ENCODE measurements around the gene PEX5L. TPM values are rescaled to one million over a fixed set of nuclear protein-coding genes. Genes with fewer than 3 reads are reported as not detected.

The PEX5L gene
- total and polyA plus RNA-seq, 2 experiments from 2014 or later = 6.3 to 7.0 TPM

DNA sequence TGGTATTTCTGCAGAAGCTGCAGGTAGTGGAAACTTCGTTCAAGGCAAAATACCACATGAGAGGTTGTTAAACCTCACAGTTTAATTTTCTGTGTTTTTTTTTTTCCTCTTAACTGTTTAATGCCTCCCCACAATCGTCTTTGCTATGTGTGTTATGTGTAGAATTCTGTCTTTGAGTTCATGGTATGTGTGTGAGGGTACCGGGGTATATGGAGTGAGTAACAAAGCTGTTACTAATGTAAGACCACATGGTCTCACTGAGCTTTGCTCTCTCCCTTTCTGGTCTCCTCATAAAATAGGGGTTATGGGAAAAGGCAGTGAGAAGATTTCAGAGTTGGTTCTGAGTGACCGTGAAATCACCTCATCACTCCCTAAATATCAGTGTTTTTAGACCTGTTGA lies 240.3 kb downstream of the PEX5L start (continued):
- TF ChIP-seq, protein P1, sequence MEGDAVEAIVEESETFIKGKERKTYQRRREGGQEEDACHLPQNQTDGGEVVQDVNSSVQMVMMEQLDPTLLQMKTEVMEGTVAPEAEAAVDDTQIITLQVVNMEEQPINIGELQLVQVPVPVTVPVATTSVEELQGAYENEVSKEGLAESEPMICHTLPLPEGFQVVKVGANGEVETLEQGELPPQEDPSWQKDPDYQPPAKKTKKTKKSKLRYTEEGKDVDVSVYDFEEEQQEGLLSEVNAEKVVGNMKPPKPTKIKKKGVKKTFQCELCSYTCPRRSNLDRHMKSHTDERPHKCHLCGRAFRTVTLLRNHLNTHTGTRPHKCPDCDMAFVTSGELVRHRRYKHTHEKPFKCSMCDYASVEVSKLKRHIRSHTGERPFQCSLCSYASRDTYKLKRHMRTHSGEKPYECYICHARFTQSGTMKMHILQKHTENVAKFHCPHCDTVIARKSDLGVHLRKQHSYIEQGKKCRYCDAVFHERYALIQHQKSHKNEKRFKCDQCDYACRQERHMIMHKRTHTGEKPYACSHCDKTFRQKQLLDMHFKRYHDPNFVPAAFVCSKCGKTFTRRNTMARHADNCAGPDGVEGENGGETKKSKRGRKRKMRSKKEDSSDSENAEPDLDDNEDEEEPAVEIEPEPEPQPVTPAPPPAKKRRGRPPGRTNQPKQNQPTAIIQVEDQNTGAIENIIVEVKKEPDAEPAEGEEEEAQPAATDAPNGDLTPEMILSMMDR (conservative IDR thresholded peaks at IDR 0.05; ENCODE audit: low read depth in 2 of 2) = no peak
- no peak for TF ChIP-seq STAT1 (IDR thresholded peaks at IDR 0.05; ENCODE audit: unreplicated experiment)

DNA sequence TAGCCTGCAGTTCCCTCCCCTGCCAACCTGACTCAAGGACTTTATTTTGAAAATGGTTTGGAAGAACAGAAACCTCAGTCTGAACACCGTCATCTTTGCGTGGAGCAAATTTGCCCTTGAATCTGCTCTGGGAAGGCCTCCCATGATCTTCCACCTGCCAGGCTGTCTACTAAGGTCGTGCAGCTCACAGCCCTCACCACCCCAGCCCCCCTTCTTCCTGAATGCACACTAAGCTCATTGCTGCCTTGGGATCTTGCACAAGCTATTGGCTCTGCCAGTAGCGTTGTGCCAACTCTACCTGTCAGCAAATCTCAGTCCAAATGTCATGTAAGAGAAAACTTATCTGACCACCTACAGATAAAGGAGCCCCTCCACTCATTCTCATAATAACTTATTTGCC lies 242.4 kb downstream of the PEX5L start:
- Histone ChIP-seq H3K36me3 (ENCODE audit: insufficient read depth) (no peaks in the 10 kb centered on the region), H4K20me1 (replicated peaks; ENCODE audit: insufficient read depth) (no peaks in the 10 kb centered on the region; the same call in 1 of the 2 replicates), H3K9me2 (ENCODE audit: insufficient read depth) (0 out of 2 replicates have a peak, but pooled peaks cover 7% of the 10 kb centered on the region), H3K4me1 (ENCODE audit: insufficient read depth) (peaks cover 2% of the 10 kb centered on the region; the same call in 1 of the 2 replicates), H3K4me2 (no peak overlapping the region), H3K4me3 (no peak overlapping the region), H2AFZ (no peak overlapping the region), H3F3A (replicated peaks; ENCODE audit: low read depth) (no peaks in the 10 kb centered on the region), H3K79me2 (replicated peaks; ENCODE audit: insufficient read depth) (no peaks in the 10 kb centered on the region), H3K27me3 (ENCODE audit: insufficient read depth) (no peaks in the 10 kb centered on the region), H3K27ac (ENCODE audit: low read depth) (no peak overlapping the region)
- DNase-seq (ENCODE audit: low spot score) = no peak
- H3K36me3 Mint-ChIP-seq (ENCODE audit: low read depth) = peaks cover 4% of the 10 kb centered on the region; the same call in 1 of the 3 replicates
- TF ChIP-seq EZH2phosphoT487 (IDR thresholded peaks at IDR 0.05; ENCODE audit: unreplicated experiment) = no peak
- no peak overlapping the region for H3K27ac Mint-ChIP-seq
- peak; percentile 54; the same call in 2 of the 3 replicates for ATAC-seq
- H3K4me1 Mint-ChIP-seq = no peaks in the 10 kb centered on the region; the same call in 2 of the 3 replicates
- H3K27me3 Mint-ChIP-seq (ENCODE audit: insufficient read depth, low read depth, poor library complexity) = peaks cover 4% of the 10 kb centered on the region
- no peak overlapping the region for H3K4me3 Mint-ChIP-seq
- no peaks in the 10 kb centered on the region for H3K9me3 Mint-ChIP-seq

DNA sequence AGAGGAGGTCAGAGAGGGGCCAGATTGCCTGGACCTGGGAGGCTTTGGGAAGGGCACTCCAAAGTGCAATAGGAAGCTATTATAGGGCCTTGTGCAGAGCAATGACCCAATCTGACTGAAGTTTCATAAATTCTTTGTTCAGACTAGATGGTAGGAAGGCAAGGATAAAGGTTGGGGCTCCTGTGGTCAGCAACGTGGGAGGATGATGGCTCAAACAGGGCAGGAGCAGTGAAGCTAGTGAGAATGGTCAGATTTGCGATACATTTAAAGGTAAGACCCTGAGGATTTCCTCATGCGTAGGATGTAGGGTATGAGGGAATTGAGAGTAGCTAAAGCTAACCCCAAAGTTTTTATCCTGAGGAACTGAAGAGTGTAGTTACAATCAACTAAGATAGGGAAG lies 244.9 kb downstream of the PEX5L start:
- H3K4me1 ChIP-seq (ENCODE audit: insufficient read depth) = peaks cover 2% of the 10 kb centered on the region; the same call in 1 of the 2 replicates
- TF ChIP-seq STAT1 (IDR thresholded peaks at IDR 0.05; ENCODE audit: unreplicated experiment) (no peak), CREB1 (CRISPR knock-in tag; IDR thresholded peaks at IDR 0.05; ENCODE audit: low read depth) (no peak), EZH2 (IDR thresholded peaks at IDR 0.05; ENCODE audit: low read depth, unreplicated experiment) (no peak), ZNF114 (CRISPR knock-in tag; IDR thresholded peaks at IDR 0.05) (no peak), EZH2phosphoT487 (IDR thresholded peaks at IDR 0.05; ENCODE audit: unreplicated experiment) (no peak)
- TF ChIP-seq, protein P2, sequence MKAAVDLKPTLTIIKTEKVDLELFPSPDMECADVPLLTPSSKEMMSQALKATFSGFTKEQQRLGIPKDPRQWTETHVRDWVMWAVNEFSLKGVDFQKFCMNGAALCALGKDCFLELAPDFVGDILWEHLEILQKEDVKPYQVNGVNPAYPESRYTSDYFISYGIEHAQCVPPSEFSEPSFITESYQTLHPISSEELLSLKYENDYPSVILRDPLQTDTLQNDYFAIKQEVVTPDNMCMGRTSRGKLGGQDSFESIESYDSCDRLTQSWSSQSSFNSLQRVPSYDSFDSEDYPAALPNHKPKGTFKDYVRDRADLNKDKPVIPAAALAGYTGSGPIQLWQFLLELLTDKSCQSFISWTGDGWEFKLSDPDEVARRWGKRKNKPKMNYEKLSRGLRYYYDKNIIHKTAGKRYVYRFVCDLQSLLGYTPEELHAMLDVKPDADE (IDR thresholded peaks at IDR 0.05) = no peak
- TF ChIP-seq, protein P3, sequence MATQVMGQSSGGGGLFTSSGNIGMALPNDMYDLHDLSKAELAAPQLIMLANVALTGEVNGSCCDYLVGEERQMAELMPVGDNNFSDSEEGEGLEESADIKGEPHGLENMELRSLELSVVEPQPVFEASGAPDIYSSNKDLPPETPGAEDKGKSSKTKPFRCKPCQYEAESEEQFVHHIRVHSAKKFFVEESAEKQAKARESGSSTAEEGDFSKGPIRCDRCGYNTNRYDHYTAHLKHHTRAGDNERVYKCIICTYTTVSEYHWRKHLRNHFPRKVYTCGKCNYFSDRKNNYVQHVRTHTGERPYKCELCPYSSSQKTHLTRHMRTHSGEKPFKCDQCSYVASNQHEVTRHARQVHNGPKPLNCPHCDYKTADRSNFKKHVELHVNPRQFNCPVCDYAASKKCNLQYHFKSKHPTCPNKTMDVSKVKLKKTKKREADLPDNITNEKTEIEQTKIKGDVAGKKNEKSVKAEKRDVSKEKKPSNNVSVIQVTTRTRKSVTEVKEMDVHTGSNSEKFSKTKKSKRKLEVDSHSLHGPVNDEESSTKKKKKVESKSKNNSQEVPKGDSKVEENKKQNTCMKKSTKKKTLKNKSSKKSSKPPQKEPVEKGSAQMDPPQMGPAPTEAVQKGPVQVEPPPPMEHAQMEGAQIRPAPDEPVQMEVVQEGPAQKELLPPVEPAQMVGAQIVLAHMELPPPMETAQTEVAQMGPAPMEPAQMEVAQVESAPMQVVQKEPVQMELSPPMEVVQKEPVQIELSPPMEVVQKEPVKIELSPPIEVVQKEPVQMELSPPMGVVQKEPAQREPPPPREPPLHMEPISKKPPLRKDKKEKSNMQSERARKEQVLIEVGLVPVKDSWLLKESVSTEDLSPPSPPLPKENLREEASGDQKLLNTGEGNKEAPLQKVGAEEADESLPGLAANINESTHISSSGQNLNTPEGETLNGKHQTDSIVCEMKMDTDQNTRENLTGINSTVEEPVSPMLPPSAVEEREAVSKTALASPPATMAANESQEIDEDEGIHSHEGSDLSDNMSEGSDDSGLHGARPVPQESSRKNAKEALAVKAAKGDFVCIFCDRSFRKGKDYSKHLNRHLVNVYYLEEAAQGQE (IDR thresholded peaks at IDR 0.05; ENCODE audit: unreplicated experiment) = no peak
- TF ChIP-seq, protein P1 (conservative IDR thresholded peaks at IDR 0.05; ENCODE audit: low read depth in 2 of 2) = no peak

More for the DNA sequence above, 244.9 kb downstream of the PEX5L start:
- Mint-ChIP-seq H3K9me3 (no peaks in the 10 kb centered on the region), H3K4me3 (no peak overlapping the region), H3K27ac (no peak overlapping the region), H3K4me1 (no peaks in the 10 kb centered on the region; the same call in 2 of the 3 replicates), H3K36me3 (ENCODE audit: low read depth) (peaks cover 4% of the 10 kb centered on the region; the same call in 2 of the 3 replicates), H3K27me3 (ENCODE audit: insufficient read depth, low read depth, poor library complexity) (peaks cover 4% of the 10 kb centered on the region)
- DNase-seq (ENCODE audit: low spot score) = no peak
- Histone ChIP-seq H2AFZ (no peak overlapping the region), H4K20me1 (replicated peaks; ENCODE audit: insufficient read depth) (no peaks in the 10 kb centered on the region; the same call in 1 of the 2 replicates), H3F3A (replicated peaks; ENCODE audit: low read depth) (no peaks in the 10 kb centered on the region), H3K4me3 (no peak overlapping the region), H3K4me2 (no peak overlapping the region), H3K27ac (ENCODE audit: low read depth) (no peak overlapping the region), H3K9me2 (ENCODE audit: insufficient read depth) (0 out of 2 replicates have a peak, but pooled peaks cover 7% of the 10 kb centered on the region), H3K36me3 (ENCODE audit: insufficient read depth) (no peaks in the 10 kb centered on the region), H3K79me2 (replicated peaks; ENCODE audit: insufficient read depth) (no peaks in the 10 kb centered on the region), H3K27me3 (ENCODE audit: insufficient read depth) (no peaks in the 10 kb centered on the region)
- no peak for ATAC-seq
